WTC11 (cell line): Measurements from ENCODE around the gene CHRNA3. TPM values are rescaled to one million over a fixed set of nuclear protein-coding genes. Genes with fewer than 3 reads are reported as not detected.

Experiments used
- ATAC-seq: fragments of 200-7000 bp; cut with Tn5 transposase; 2 replicates; pipeline ENCODE4 v1.10.0; 2021; ENCODE audit warnings: mild to moderate bottlenecking, moderate library complexity
- CTCF ChIA-PET: fragments of 300-600 bp; sonication (Branson Sonifier 250); formaldehyde crosslinking; loops from one replicate; lab custom pipeline; 2021; ENCODE audit warnings: antibody characterized with exemption; lab: Charles Lee
- POLR2A ChIA-PET: fragments of 350-600 bp; sonication (Branson Sonifier 250); formaldehyde crosslinking; loops from one replicate; lab custom pipeline; 2021; ENCODE audit warnings: antibody characterized with exemption; lab: Charles Lee
- DNase-seq: peaks from one replicate; pipeline ENCODE4 v3.0.0; 2021; ENCODE audit warnings: low spot score
- H3K27ac Mint-ChIP-seq: 2 replicates; pipeline ENCODE4 v1.8.0; 2021; ENCODE audit warnings: mixed read lengths
- H3K27me3 Mint-ChIP-seq: 2 replicates; pipeline ENCODE4 v1.8.0; 2021; ENCODE audit warnings: low read depth, mild to moderate bottlenecking, moderate library complexity, mixed read lengths
- H3K36me3 Mint-ChIP-seq: 2 replicates; pipeline ENCODE4 v1.8.0; 2021; ENCODE audit warnings: mixed read lengths
- H3K4me1 Mint-ChIP-seq: 2 replicates; pipeline ENCODE4 v1.8.0; 2022; ENCODE audit warnings: mixed read lengths
- H3K4me3 Mint-ChIP-seq: 2 replicates; pipeline ENCODE4 v1.8.0; 2021; ENCODE audit warnings: mild to moderate bottlenecking, moderate library complexity, mixed read lengths
- H3K9me3 Mint-ChIP-seq: 2 replicates; pipeline ENCODE4 v1.8.0; 2021; ENCODE audit warnings: mixed read lengths
- ARID4B ChIP-seq: sonication (generic); formaldehyde crosslinking; IDR thresholded peaks from 2 replicates; pipeline ENCODE4 v1.8.0; 2023; ENCODE audit warnings: missing genetic modification reagents, mild to moderate bottlenecking, borderline replicate concordance
- CDX4 ChIP-seq: fragments of 250-450 bp; sonication (Bioruptor Pico); IDR thresholded peaks from 2 replicates; pipeline ENCODE4 v1.9.0; 2021; ENCODE audit warnings: moderate library complexity, mild to moderate bottlenecking, inconsistent platforms, borderline replicate concordance
- ETV6 ChIP-seq: sonication (generic); formaldehyde crosslinking; IDR thresholded peaks from 2 replicates; pipeline ENCODE4 v1.8.1; 2022; ENCODE audit warnings: mild to moderate bottlenecking, missing genetic modification reagents
- FOXJ3 ChIP-seq: sonication (generic); formaldehyde crosslinking; IDR thresholded peaks from 2 replicates; pipeline ENCODE4 v1.9.0; 2021; ENCODE audit warnings: missing genetic modification reagents, mild to moderate bottlenecking, borderline replicate concordance
- FOXK1 ChIP-seq: sonication (generic); formaldehyde crosslinking; IDR thresholded peaks from 2 replicates; pipeline ENCODE4 v1.8.0; 2022; ENCODE audit warnings: mild to moderate bottlenecking, moderate library complexity, missing genetic modification reagents
- HMGA2 ChIP-seq: fragments of 250-450 bp; sonication (Bioruptor Pico); IDR thresholded peaks from 2 replicates; pipeline ENCODE4 v1.4.0; 2021; ENCODE audit warnings: mild to moderate bottlenecking, moderate library complexity
- HMGXB4 ChIP-seq: sonication (generic); formaldehyde crosslinking; IDR thresholded peaks from 2 replicates; pipeline ENCODE4 v1.8.1; 2023; ENCODE audit warnings: mild to moderate bottlenecking, moderate library complexity, missing genetic modification reagents
- KAT7 ChIP-seq: sonication (generic); formaldehyde crosslinking; IDR thresholded peaks from 2 replicates; pipeline ENCODE4 v1.8.1; 2023; ENCODE audit warnings: missing genetic modification reagents, mild to moderate bottlenecking, borderline replicate concordance
- MAX ChIP-seq: sonication (generic); formaldehyde crosslinking; IDR thresholded peaks from 2 replicates; pipeline ENCODE4 v1.8.0; 2022; ENCODE audit warnings: mild to moderate bottlenecking, missing genetic modification reagents
- MXD4 ChIP-seq: fragments of 250-450 bp; sonication (Bioruptor Pico); IDR thresholded peaks from 2 replicates; pipeline ENCODE4 v1.8.0; 2021; ENCODE audit warnings: mild to moderate bottlenecking, moderate library complexity, borderline replicate concordance
- MYBL2 ChIP-seq: sonication (generic); formaldehyde crosslinking; IDR thresholded peaks from 2 replicates; pipeline ENCODE4 v1.8.1; 2023; ENCODE audit warnings: mild to moderate bottlenecking, moderate library complexity, missing genetic modification reagents
- NFYB ChIP-seq: sonication (generic); formaldehyde crosslinking; conservative IDR thresholded peaks from 2 replicates; pipeline ENCODE4 v1.8.0; 2022; ENCODE audit warnings: low read depth, missing genetic modification reagents
- PRRX2 ChIP-seq: fragments of 250-450 bp; sonication (Bioruptor Pico); IDR thresholded peaks from 2 replicates; pipeline ENCODE4 v1.8.0; 2021; ENCODE audit warnings: mild to moderate bottlenecking
- SMAD3 ChIP-seq: sonication (generic); formaldehyde crosslinking; IDR thresholded peaks from 2 replicates; pipeline ENCODE4 v1.8.0; 2022; ENCODE audit warnings: missing genetic modification reagents, mild to moderate bottlenecking, borderline replicate concordance
- TEAD1 ChIP-seq: sonication (generic); formaldehyde crosslinking; IDR thresholded peaks from 2 replicates; pipeline ENCODE4 v1.8.0; 2022; ENCODE audit warnings: mild to moderate bottlenecking, missing genetic modification reagents
- TEAD4 ChIP-seq: sonication (generic); formaldehyde crosslinking; IDR thresholded peaks from 2 replicates; pipeline ENCODE4 v1.8.0; 2022; ENCODE audit warnings: mild to moderate bottlenecking, missing genetic modification reagents
- TP53 ChIP-seq: sonication (generic); formaldehyde crosslinking; IDR thresholded peaks from 2 replicates; pipeline ENCODE4 v1.8.1; 2023; ENCODE audit warnings: mild to moderate bottlenecking, missing genetic modification reagents
- USF2 ChIP-seq: sonication (generic); formaldehyde crosslinking; IDR thresholded peaks from 2 replicates; pipeline ENCODE4 v1.8.1; 2023; ENCODE audit warnings: mild to moderate bottlenecking, missing genetic modification reagents, moderate library complexity
- ZNF138 ChIP-seq: sonication (generic); formaldehyde crosslinking; conservative IDR thresholded peaks from 2 replicates; pipeline ENCODE4 v1.8.1; 2022; ENCODE audit warnings: mild to moderate bottlenecking, moderate library complexity, missing genetic modification reagents
- ZNF232 ChIP-seq: sonication (generic); formaldehyde crosslinking; IDR thresholded peaks from 2 replicates; pipeline ENCODE4 v1.8.0; 2022; ENCODE audit warnings: mild to moderate bottlenecking, missing genetic modification reagents
- ZNF396 ChIP-seq: fragments of 250-450 bp; sonication (Bioruptor Pico); IDR thresholded peaks from 2 replicates; pipeline ENCODE4 v1.8.0; 2021; ENCODE audit warnings: mild to moderate bottlenecking, moderate library complexity, borderline replicate concordance
- ZNF423 ChIP-seq: fragments of 250-450 bp; sonication (Bioruptor Pico); IDR thresholded peaks from 2 replicates; pipeline ENCODE4 v2.1.2; 2022; ENCODE audit warnings: mild to moderate bottlenecking, moderate library complexity
- ZNF671 ChIP-seq: fragments of 250-450 bp; sonication (Bioruptor Pico); IDR thresholded peaks from 2 replicates; pipeline ENCODE4 v1.8.0; 2021; ENCODE audit warnings: mild to moderate bottlenecking
- total RNA-seq: library from RNA; stranded (reverse); gene quantifications from 3 replicates; pipeline ENCODE4 v1.2.3, GENCODE V29; 2021

The CHRNA3 gene
- total RNA-seq, 1 experiment from 2014 or later: 4.4 TPM

- H3K4me3 Mint-ChIP-seq: peak overlapping the region; percentile 74
- CTCF ChIA-PET: interaction anchor here (0.6 to 5.0 kb wide), 25 partner anchors 9 to 577 kb away, joined by 3 to 75 read pairs (median 4); partner anchors contain the start of genes CHRNA5, CHRNB4 and IREB2
- H3K36me3 Mint-ChIP-seq: no peaks in the 10 kb centered on the region
- H3K27ac Mint-ChIP-seq: no peak overlapping the region
- DNase-seq (peak; percentile 69), ATAC-seq (peak; percentile 61)
- H3K27me3 Mint-ChIP-seq: peaks cover 48% of the 10 kb centered on the region
- H3K4me1 Mint-ChIP-seq: peaks cover 23% of the 10 kb centered on the region
- no peaks in the 10 kb centered on the region for H3K9me3 Mint-ChIP-seq
- TF ChIP-seq NFYB (no peak), TP53 (CRISPR knock-in tag) (no peak), ZNF396 (CRISPR knock-in tag) (no peak), PRRX2 (no peak), ZNF138 (CRISPR knock-in tag) (0 out of 2 replicates have a peak, but pooled peaks have one; percentile 17), MYBL2 (CRISPR knock-in tag) (no peak), ETV6 (CRISPR knock-in tag) (0 out of 2 replicates have a peak, but pooled peaks have one; percentile 3), MXD4 (no peak), ZNF423 (CRISPR knock-in tag) (peak; percentile 68), HMGXB4 (CRISPR knock-in tag) (peak; percentile 87), MAX (CRISPR knock-in tag) (no peak), ZNF671 (CRISPR knock-in tag) (no peak), USF2 (0 out of 2 replicates have a peak, but pooled peaks have one; percentile 13), ZNF232 (CRISPR knock-in tag) (no peak), FOXJ3 (CRISPR knock-in tag) (no peak), TEAD1 (CRISPR knock-in tag) (peak; percentile 29; the same call in 1 of the 2 replicates), TEAD4 (CRISPR knock-in tag) (no peak), FOXK1 (CRISPR knock-in tag) (no peak), HMGA2 (no peak)
- POLR2A ChIA-PET: interaction anchor here (1.3 kb wide), 1 partner anchor 20 kb away, joined by 3 read pairs; no protein-coding TSS in a partner anchor
Measured at GRCh38 chr15:78620021-78620526, 722 bp downstream of the CHRNA3 start.

- CTCF ChIA-PET: interaction anchor here (0.6 to 5.0 kb wide), 27 partner anchors 9 to 576 kb away, joined by 3 to 75 read pairs (median 4); partner anchors contain the start of genes CHRNA5, CHRNB4 and IREB2
- H3K27me3 Mint-ChIP-seq: peaks cover 48% of the 10 kb centered on the region
- no peaks in the 10 kb centered on the region for H3K9me3 Mint-ChIP-seq
- no peak overlapping the region for H3K27ac Mint-ChIP-seq
- peak; percentile 32 for DNase-seq
- H3K4me3 Mint-ChIP-seq: peak overlapping the region; percentile 74
- ATAC-seq: peak; percentile 13
- H3K4me1 Mint-ChIP-seq: peaks cover 23% of the 10 kb centered on the region
- no peaks in the 10 kb centered on the region for H3K36me3 Mint-ChIP-seq
- POLR2A ChIA-PET: interaction anchor here (1.3 kb wide), 1 partner anchor 21 kb away, joined by 3 read pairs; no protein-coding TSS in a partner anchor
- TF ChIP-seq KAT7 (no peak), SMAD3 (CRISPR knock-in tag) (no peak), CDX4 (no peak), ZNF138 (CRISPR knock-in tag) (0 out of 2 replicates have a peak, but pooled peaks have one; percentile 1), ARID4B (CRISPR knock-in tag) (no peak), PRRX2 (no peak), ETV6 (CRISPR knock-in tag) (0 out of 2 replicates have a peak, but pooled peaks have one; percentile 41), TP53 (CRISPR knock-in tag) (no peak)
Measured at GRCh38 chr15:78619022-78619950, 1.5 kb downstream of the CHRNA3 start.
